Activated CD4-positive, alpha-beta T cell treated with anti-CD3 and anti-CD28 coated beads, Interleukin-2, amount 10 ng/mL, durations not matched to agents 24 days and 14 days (primary cell): ENCODE data around the gene LRRC56. TPM values are rescaled to one million over a fixed set of nuclear protein-coding genes. Genes with fewer than 3 reads are reported as not detected.
A peak's percentile ranks its signal among the peaks of the same experiment; 100 is the strongest.

ENCODE experiments used
- DNase-seq: peaks from one replicate; pipeline ENCODE4 v3.0.0; 2022
- H3K27ac Mint-ChIP-seq: one replicate; pipeline ENCODE4 v1.8.0; 2022; ENCODE audit warnings: mild to moderate bottlenecking, mixed read lengths
- H3K27me3 Mint-ChIP-seq: one replicate; pipeline ENCODE4 v1.8.0; 2022; ENCODE audit warnings: mixed read lengths
- H3K36me3 Mint-ChIP-seq: one replicate; pipeline ENCODE4 v1.8.0; 2022; ENCODE audit warnings: low read depth, mild to moderate bottlenecking, mixed read lengths
- H3K4me1 Mint-ChIP-seq: one replicate; pipeline ENCODE4 v1.8.0; 2021; ENCODE audit warnings: mixed read lengths
- H3K4me3 Mint-ChIP-seq: one replicate; pipeline ENCODE4 v1.8.0; 2022; ENCODE audit warnings: mild to moderate bottlenecking, moderate library complexity, mixed read lengths
- H3K9me3 Mint-ChIP-seq: one replicate; pipeline ENCODE4 v1.8.0; 2021; ENCODE audit warnings: mixed read lengths
- intact Hi-C: fragments of 100-400 bp; cut with micrococcal nuclease; formaldehyde crosslinking; loops from one replicate; pipeline ENCODE4 v1.15.1; 2023
- total RNA-seq: library from RNA; stranded (reverse); gene quantifications from 2 replicates; pipeline ENCODE4 v1.2.3, GENCODE V29; 2022

Gene LRRC56
- total RNA-seq, 1 donor from 2014 or later = 2.1 TPM

GRCh38 chr11:521177-521688 lies 16.1 kb upstream of the LRRC56 start:
- Mint-ChIP-seq H3K27ac (no peak overlapping the region), H3K9me3 (no peaks in the 10 kb centered on the region), H3K36me3 (peaks cover 6% of the 10 kb centered on the region), H3K4me3 (no peak overlapping the region), H3K27me3 (no peaks in the 10 kb centered on the region), H3K4me1 (peaks cover 4% of the 10 kb centered on the region)
- no peak for DNase-seq
- intact Hi-C loops = no loop called here

GRCh38 chr11:526192-526591 lies 11.1 kb upstream of the LRRC56 start:
- Mint-ChIP-seq H3K36me3 (no peaks in the 10 kb centered on the region), H3K4me1 (no peaks in the 10 kb centered on the region), H3K27me3 (no peaks in the 10 kb centered on the region), H3K4me3 (no peak overlapping the region), H3K9me3 (no peaks in the 10 kb centered on the region), H3K27ac (no peak overlapping the region)
- intact Hi-C loops = no loop called here
- DNase-seq = no peak

DNA sequence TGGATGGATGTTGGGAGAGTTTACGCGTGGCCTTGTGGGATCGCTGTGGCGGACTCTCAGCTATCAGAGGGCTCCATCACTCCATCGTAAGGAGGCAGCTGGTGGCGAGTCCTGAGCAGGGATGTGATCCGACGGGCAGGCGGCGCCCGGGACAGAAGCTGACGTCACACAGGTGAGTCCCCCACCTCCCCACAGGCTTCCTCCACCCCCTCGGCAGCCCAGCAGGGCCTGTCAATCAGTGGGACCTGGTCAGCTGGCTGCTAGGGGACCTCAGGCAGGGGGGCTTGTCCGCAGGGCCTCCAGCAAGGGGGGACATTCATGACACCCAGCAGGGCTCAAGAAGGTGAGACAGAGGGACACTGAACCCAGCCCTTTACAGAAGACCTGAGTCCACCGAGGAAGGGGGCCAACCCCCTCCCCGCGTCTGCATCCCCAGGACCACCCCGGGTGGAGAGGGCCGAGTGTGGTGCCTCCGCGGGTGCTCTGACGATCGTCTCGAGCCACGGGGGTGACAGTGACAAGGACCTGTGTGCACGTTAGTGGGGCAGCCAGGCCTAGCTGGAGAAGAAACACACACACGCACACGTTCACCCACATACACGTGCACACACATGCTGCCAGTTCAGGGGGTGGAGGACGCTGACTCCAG lies 9.0 kb upstream of the LRRC56 start:
- Mint-ChIP-seq H3K27me3 (no peaks in the 10 kb centered on the region), H3K4me1 (no peaks in the 10 kb centered on the region), H3K27ac (no peak overlapping the region), H3K4me3 (no peak overlapping the region), H3K9me3 (no peaks in the 10 kb centered on the region), H3K36me3 (peaks cover 6% of the 10 kb centered on the region)
- no peak for DNase-seq
- intact Hi-C loops = no loop called here

GRCh38 chr11:528815-529727 lies 8.3 kb upstream of the LRRC56 start:
- Mint-ChIP-seq H3K4me3 (no peak overlapping the region), H3K27ac (no peak overlapping the region), H3K4me1 (peaks cover 3% of the 10 kb centered on the region), H3K27me3 (no peaks in the 10 kb centered on the region), H3K9me3 (no peaks in the 10 kb centered on the region), H3K36me3 (peaks cover 8% of the 10 kb centered on the region)
- DNase-seq = no peak
- intact Hi-C loops = no loop called here

- peaks cover 8% of the 10 kb centered on the region for H3K36me3 Mint-ChIP-seq
- H3K4me3 Mint-ChIP-seq = no peak overlapping the region
Observed at GRCh38 chr11:529728-530411, 7.5 kb upstream of the LRRC56 start.

GRCh38 chr11:530960-531831 lies 6.1 kb upstream of the LRRC56 start:
- Mint-ChIP-seq H3K9me3 (no peaks in the 10 kb centered on the region), H3K4me1 (peaks cover 5% of the 10 kb centered on the region), H3K36me3 (peaks cover 9% of the 10 kb centered on the region), H3K27ac (no peak overlapping the region), H3K27me3 (no peaks in the 10 kb centered on the region), H3K4me3 (no peak overlapping the region)
- no peak for DNase-seq
- intact Hi-C loops = no loop called here

More at GRCh38 chr11:529728-530411, 7.5 kb upstream of the LRRC56 start:
- H3K4me1 Mint-ChIP-seq = peaks cover 4% of the 10 kb centered on the region
- DNase-seq = no peak
- no peaks in the 10 kb centered on the region for H3K9me3 Mint-ChIP-seq
- intact Hi-C loops = no loop called here
- no peak overlapping the region for H3K27ac Mint-ChIP-seq
- no peaks in the 10 kb centered on the region for H3K27me3 Mint-ChIP-seq

DNA sequence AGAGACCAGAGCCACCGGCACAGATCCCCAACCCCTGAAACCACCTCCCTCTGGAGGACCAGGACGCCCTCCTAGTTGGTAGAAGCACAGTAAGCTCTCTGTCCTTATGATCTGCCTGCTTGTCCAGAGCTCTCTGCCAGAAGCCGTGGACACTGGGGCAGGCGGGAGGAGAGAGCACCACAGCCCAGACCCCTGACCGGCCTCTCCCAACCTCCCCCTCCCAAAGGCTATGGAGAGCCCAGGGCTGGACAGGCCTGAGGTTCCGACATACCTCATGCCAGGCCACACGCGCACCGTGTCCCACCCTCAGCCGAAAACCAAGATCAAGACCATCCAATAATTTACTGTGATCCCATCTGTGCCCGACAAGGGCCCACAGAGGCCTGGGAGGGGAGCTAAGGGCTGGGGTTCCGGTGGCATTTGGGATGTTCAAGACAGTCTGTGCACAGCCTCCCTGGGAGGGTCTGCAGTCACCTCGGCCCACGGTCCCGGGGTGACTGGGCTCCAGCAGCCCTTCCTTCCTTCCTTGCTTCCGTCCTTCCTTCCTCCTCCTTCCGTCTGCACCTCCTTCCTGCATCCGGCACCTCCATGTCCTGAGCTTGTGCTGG lies 5.3 kb upstream of the LRRC56 start:
- Mint-ChIP-seq H3K4me3 (no peak overlapping the region), H3K4me1 (peaks cover 8% of the 10 kb centered on the region), H3K36me3 (peaks cover 10% of the 10 kb centered on the region), H3K27me3 (no peaks in the 10 kb centered on the region), H3K9me3 (no peaks in the 10 kb centered on the region), H3K27ac (no peak overlapping the region)
- no peak for DNase-seq
- intact Hi-C loops = no loop called here

GRCh38 chr11:532527-532985 lies 4.8 kb upstream of the LRRC56 start:
- intact Hi-C loops = no loop called here

DNA sequence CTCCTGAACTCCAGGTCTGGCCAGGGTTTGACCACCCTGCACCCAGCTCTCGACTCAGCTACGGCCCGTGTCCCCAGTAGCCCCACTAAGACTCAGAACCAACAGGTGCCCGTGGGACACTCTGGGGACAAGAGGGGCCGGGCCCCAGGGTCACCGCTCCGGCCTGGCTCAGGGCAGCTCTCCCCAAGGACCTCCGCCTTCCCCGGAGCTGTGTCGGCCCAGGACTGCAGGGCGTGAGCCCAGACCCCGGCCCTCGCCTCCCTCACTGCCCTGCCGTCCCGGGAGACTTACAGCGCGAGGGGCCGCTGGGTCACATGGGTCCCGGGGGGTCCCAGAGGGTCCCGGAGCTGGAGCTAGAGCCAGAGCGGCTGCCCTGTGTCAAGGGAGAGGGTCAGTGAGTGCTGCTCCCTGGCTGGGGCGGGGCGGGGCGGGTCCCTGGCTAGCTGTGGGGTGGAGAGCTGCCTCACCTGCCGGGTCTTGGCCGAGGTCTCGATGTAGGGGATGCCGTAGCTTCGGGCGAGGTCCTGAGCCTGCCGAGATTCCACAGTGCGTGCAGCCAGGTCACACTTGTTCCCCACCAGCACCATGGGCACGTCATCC lies 4.2 kb upstream of the LRRC56 start:
- DNase-seq = no peak
- intact Hi-C loops = no loop called here
- peaks cover 15% of the 10 kb centered on the region for H3K4me1 Mint-ChIP-seq
- no peak overlapping the region for H3K27ac Mint-ChIP-seq
- H3K9me3 Mint-ChIP-seq = no peaks in the 10 kb centered on the region
- peaks cover 10% of the 10 kb centered on the region for H3K36me3 Mint-ChIP-seq
- H3K4me3 Mint-ChIP-seq = no peak overlapping the region
- no peaks in the 10 kb centered on the region for H3K27me3 Mint-ChIP-seq

More at GRCh38 chr11:532527-532985, 4.8 kb upstream of the LRRC56 start:
- H3K36me3 Mint-ChIP-seq = peaks cover 10% of the 10 kb centered on the region
- DNase-seq = no peak
- no peaks in the 10 kb centered on the region for H3K27me3 Mint-ChIP-seq
- H3K4me3 Mint-ChIP-seq = no peak overlapping the region
- H3K4me1 Mint-ChIP-seq = peaks cover 10% of the 10 kb centered on the region
- H3K9me3 Mint-ChIP-seq = no peaks in the 10 kb centered on the region
- no peak overlapping the region for H3K27ac Mint-ChIP-seq

- Mint-ChIP-seq H3K9me3 (no peaks in the 10 kb centered on the region), H3K4me1 (peaks cover 15% of the 10 kb centered on the region), H3K27me3 (no peaks in the 10 kb centered on the region), H3K27ac (no peak overlapping the region), H3K36me3 (peaks cover 10% of the 10 kb centered on the region), H3K4me3 (peak overlapping the region; percentile 80)
- no peak for DNase-seq
- intact Hi-C loops = no loop called here
Observed at GRCh38 chr11:533586-534395, 3.5 kb upstream of the LRRC56 start.

GRCh38 chr11:534396-535209 lies 2.7 kb upstream of the LRRC56 start:
- DNase-seq = peak; percentile 78
- Mint-ChIP-seq H3K27me3 (no peaks in the 10 kb centered on the region), H3K36me3 (peaks cover 10% of the 10 kb centered on the region), H3K9me3 (no peaks in the 10 kb centered on the region), H3K4me1 (peaks cover 15% of the 10 kb centered on the region), H3K27ac (no peak overlapping the region), H3K4me3 (peak overlapping the region; percentile 80)
- intact Hi-C loops = loop anchor here (1.0 to 5.0 kb wide), 2 partner anchors 16 to 163 kb away; partner anchors contain the start of genes DEAF1 and TMEM80
